ENCODE results near the gene AMIGO1.

The AMIGO1 gene

GRCh38 chr1:109500941-109501381, 8.6 kb downstream of the AMIGO1 start:
- DNase-seq, result no peak

- peak; percentile 60 for DNase-seq
These were observed 9.6 kb downstream of the AMIGO1 start for GRCh38 chr1:109499661-109500536.

GRCh38 chr1:109499081-109499480, 10.4 kb downstream of the AMIGO1 start:
- no peak for DNase-seq

GRCh38 chr1:109498161-109498801, 11.2 kb downstream of the AMIGO1 start:
- DNase-seq, result peak; percentile 16

GRCh38 chr1:109497449-109498160, 11.9 kb downstream of the AMIGO1 start:
- DNase-seq, result no peak

GRCh38 chr1:109495738-109496137, 13.8 kb downstream of the AMIGO1 start:
- DNase-seq, result no peak

GRCh38 chr1:109493805-109494539, 15.6 kb downstream of the AMIGO1 start, which contains the start of gene CYB561D1:
Gene CYB561D1, plus strand, starts transcription at chr1:109494094. Its CDS starts 46 bp downstream, at chr1:109494140.
- peak; percentile 91 for DNase-seq

- DNase-seq, result no peak
These were observed 16.3 kb downstream of the AMIGO1 start for GRCh38 chr1:109493227-109493626.

- DNase-seq, result no peak
These were observed 16.7 kb downstream of the AMIGO1 start for GRCh38 chr1:109492779-109493178.

GRCh38 chr1:109491372-109491771, 18.2 kb downstream of the AMIGO1 start:
- DNase-seq, result no peak

GRCh38 chr1:109490934-109491302, 18.6 kb downstream of the AMIGO1 start:
- DNase-seq, result no peak

GRCh38 chr1:109490029-109490933, 19.2 kb downstream of the AMIGO1 start:
- DNase-seq, result peak; percentile 78

- no peak for DNase-seq
These were observed 20.8 kb downstream of the AMIGO1 start for GRCh38 chr1:109488696-109489095.

- no peak for DNase-seq
These were observed 21.3 kb downstream of the AMIGO1 start for GRCh38 chr1:109488201-109488600.

GRCh38 chr1:109487261-109487660, 22.3 kb downstream of the AMIGO1 start:
- DNase-seq, result no peak

- DNase-seq, result no peak
These were observed 24.5 kb downstream of the AMIGO1 start for GRCh38 chr1:109485001-109485400.

- no peak for DNase-seq
These were observed 25.0 kb downstream of the AMIGO1 start for GRCh38 chr1:109484519-109484975.

- DNase-seq, result peak; percentile 91
These were observed 25.6 kb downstream of the AMIGO1 start, which contains the start of gene ATXN7L2 for GRCh38 chr1:109483672-109484518. Gene ATXN7L2, plus strand, starts transcription at chr1:109483905. Its CDS starts 49 bp downstream, at chr1:109483954.

- peak; percentile 43 for DNase-seq
These were observed 26.5 kb downstream of the AMIGO1 start for GRCh38 chr1:109482791-109483671.
